Measurements from ENCODE around the gene CCDC40. TPM values are rescaled to one million over a fixed set of nuclear protein-coding genes. Genes with fewer than 3 reads are reported as not detected.
"Not testable (repeated sequence)": the region's sequence is repeated elsewhere in the genome, so short reads cannot be mapped to it uniquely, and the experiment has no call there.

CCDC40 gene
- total RNA-seq, 1 donor from 2014 or later: 2.9 TPM

DNA sequence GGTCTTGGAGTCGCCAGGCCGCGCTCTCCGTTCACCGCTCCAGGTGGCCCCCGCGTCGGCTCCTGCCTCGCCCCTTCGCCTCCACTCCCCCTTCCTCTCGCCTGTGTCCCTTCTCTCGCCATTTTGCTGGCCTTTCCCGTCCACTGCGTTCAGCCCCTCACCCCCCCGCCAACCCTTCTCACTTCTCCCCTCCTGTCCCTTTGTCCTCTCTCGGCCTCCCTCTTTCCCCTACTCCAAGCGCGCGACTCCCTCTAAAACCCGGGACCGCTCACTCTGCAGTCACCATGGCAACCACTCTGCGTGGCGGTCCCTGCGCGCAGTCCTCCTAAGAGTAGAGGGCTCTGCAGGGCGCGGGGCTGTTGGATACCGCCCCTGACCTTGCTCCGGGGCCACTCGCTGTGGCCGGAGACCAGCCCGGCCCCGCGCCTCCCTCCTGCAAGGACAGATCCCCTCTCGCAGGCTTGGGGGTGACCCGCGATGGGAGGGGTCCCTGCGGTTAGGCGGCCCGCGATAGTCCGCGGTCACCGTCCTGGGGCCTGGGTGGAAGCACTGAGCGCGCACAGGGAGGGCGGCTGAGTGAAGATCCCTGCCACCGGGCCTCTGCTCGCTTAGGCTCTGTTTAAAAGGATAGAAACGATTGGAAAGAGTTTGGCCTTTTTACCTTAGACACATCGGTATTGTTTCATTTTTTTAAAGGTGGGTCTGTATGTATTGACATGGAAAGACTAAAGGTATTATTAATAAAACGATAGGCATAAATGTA is 454 bp downstream of the CCDC40 start:
- DNase-seq (ENCODE audit: low spot score): peak; percentile 55

DNA sequence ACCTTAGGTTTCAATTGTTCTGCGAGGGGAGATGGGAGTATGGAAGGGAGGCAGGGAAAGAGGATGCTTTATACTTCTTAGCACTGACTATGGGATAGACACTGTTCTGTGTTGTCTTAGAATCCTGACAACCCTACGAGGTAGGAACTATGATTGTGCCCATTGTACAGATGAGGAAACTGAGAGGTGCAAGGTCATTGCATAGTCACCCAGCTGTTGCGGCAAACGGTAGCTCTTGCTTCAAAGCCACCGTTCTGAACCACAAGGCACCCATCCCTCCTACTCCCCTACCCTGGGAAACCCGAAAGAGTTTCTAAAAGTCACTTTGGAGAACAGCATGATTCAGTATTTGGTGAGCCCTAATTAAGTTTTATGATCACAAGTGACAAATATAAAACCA is 7.5 kb downstream of the CCDC40 start:
- no peak for DNase-seq (ENCODE audit: low spot score)

DNA sequence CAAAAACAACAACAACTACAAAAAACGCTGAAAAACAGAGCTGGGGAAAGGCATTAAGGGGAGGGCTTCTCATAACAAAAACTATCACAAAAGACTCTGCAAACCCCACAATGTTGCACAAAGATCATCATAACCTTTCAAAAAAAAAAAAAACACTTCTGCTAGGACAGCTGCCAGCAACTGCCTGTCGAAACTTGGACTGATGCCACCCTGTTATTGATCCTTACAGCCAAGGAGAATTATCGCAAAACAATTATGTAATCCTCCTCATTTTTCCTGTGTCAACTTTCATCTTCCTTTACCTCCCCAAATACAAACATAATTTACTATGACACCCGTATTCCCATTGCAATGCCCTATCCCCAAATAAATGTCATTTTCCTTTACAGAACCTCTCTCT is 9.3 kb downstream of the CCDC40 start:
- no peak for DNase-seq (ENCODE audit: low spot score)

DNA sequence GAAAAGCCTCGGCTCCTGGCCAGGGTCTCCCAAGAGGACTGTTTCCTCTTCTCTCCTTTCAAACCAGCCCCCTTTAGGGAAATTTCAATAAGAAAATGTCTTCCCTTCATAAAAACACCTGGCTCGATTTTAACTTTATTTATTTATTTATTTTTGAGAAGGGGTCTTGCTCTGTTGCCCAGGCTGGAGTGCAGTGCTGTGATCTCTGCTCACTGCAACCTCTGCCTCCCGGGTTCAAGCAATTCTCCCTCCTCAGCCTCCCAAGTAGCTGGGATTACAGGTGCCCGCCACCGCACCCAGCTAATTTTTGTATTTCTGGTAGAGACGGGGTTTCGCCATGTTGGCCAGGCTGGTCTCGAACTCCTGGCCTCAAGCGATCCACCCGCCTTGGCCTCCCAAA is 10.3 kb downstream of the CCDC40 start:
- DNase-seq (ENCODE audit: low spot score): not testable (repeated sequence)

DNA sequence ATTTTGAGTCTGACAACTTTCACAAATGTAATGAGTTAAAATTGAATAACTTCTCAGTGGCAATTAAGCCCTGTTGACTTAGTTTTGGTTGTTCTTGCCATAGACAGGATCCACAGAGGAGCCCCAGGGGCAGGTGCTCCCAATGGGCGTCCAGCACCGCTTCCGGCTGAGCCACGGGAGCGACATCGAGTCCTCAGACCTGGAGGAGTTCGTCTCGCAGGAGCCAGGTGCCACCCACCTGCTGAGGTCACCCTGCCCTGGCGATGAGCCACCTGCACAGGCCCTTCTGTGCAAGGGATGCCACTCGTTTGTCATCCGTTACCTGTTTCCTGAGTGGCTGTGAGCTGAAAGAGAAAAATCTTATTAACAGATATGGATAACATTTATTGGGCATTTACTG is 10.7 kb downstream of the CCDC40 start:
- no peak for DNase-seq (ENCODE audit: low spot score)

DNA sequence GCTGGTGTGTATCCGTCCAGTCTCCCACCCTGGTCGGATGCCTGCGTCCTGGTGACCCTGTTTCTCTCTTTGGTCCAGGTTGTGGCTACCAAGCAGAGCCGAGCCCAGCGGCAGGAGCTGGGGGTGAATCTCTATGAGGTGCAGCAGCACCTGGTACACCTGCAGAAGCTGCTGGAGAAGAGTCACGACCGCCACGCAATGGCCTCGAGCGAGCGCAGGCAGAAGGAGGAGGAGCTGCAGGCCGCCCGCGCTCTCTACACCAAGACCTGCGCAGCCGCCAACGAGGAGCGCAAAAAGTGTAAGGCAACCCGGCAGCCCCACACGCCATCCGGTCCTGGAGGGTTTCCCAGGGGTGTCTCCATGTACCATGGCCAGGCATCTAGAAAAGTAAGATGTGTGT is 13.5 kb downstream of the CCDC40 start:
- no peak for DNase-seq (ENCODE audit: low spot score)

DNA sequence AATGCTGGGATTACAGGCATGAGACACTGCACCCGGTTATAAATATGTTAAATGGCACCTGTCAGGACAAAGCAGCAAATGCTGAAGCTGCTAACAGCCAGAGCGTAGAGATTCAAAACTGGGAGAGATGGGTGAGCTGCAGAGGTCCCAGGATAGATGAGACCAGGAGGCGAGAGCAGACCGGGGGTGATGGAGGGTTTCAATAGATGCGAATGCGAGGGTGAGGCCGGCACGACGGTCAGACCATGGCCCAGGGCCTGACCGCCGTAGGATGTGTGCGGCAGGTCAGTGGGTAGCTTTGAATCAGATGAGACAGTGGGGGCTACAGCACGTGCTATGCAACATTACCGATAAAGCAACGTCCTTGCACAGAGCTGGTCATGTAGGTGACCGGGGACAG is 14.3 kb downstream of the CCDC40 start:
- no peak for DNase-seq (ENCODE audit: low spot score)

DNA sequence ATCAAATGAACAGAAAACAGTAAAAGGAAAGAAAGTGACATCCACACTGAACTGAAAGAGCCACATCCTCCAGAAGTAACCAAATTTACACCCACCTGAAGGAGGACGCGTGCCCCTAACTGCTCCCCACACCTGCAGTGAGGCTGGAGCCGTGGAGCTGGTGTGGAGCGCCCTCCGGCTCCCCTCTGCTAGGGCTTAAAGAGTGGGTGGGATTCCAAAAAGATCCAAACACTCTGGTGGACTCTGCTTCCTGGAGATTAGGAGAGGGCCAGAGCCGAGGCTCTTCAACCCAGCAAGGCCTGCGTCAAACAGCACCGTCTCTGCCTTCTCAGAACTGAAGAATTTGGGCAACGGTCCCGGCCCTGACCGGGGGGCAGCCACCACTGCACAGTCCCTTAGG is 15.2 kb downstream of the CCDC40 start:
- DNase-seq (ENCODE audit: low spot score): no peak

DNA sequence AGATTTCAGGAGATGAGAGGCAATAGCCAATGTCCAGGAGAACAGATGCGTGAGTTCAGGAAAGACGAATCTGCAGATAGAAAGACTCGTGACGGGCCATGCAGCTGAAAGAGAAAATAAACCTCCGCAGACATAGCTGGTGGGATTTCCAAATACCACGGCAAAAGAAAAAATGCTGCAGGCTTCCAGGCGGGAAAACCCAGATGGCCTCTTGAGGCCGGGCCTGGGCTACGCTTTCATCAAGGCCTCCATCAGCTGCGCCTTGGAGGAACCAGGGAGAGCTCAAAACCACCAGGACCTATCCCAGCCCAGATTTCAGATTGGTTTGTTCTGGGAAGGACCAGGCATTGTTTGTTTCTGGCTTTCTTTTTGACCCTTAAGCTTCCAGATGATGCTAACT is 16.7 kb downstream of the CCDC40 start:
- peak; percentile 25 for DNase-seq (ENCODE audit: low spot score)

DNA sequence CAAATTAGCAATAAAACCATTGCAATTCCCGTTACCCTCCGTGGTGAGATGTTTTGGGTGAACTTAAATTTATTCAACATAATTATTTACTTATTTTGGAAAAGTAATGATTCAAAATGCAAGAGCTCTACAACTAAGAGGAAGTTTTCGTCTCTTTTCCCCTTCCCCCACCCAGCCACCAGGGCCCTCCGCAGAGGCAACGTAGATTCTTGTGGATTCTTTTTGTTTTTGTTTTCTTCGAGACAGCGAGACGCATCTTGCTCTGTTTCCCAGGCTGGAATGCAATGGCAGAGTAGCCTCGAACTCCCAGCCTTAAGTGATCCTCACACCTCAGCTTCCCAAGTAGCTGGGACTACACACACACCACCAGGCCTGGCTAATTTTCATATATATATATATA is 19.2 kb downstream of the CCDC40 start:
- no peak for DNase-seq (ENCODE audit: low spot score)

DNA sequence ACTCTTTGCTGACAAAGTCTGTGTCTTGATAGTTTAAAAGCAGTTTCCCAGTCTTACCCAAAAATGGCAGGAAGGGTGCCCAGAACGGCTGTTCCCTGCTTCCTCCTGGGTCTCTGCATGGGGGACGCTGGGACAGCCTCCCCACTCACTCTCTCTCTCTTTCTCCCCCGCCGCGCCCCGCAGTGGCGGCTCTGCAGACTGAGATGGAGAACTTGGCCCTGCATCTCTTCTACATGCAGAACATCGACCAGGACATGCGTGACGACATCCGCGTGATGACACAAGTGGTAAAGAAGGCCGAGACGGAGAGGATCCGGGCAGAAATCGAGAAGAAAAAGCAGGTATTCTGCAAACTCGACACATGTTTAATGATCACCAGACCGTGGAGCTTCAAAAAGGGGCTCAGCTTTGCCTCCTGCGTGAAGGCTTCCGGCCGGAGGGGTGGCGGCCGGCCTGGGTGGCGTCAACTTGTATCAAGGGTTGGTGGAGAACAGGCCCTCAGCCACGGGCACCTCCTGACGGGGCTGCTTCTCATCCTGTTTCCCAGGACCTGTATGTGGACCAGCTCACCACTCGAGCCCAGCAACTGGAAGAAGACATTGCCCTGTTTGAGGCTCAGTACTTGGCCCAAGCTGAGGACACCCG is 22.0 kb downstream of the CCDC40 start:
- no peak for DNase-seq (ENCODE audit: low spot score)

DNA sequence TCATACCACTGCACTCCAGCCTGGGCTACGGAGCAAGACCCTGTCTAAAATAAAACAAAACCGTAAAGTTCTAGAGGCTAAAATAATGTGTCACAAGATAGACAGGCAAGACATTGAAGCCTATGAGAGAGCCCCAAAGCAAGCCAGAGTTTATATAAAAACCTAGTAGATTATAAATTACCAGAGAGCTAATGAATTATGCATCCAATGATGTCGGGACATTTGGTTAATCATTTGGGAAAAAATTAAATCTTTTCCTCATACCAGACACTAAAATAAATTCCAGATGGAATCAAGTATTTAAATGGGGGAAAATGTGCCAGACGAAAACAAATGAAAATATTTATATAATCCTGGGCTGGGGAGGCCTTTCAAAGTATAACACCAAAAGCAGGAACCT is 24.2 kb downstream of the CCDC40 start:
- no peak for DNase-seq (ENCODE audit: low spot score)

DNA sequence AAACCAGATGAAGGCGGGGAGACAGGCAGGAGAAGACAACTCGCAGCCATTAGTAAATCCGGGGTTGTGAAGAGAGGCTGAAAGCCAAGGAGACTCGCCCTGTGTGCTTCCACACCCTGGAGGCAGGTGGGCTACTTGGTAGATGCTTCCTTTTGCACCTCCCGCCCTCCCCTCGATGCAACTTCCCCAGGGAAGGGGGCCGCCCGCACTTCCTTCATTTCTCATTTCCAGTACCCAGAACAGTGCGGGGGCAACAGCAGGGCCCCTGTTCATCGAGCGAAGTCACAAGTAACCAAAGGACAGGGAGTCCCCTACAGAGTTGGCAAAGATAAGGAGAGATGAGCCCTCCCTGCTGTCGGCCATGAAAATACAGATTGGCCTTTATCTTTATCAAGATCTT is 25.0 kb downstream of the CCDC40 start:
- no peak for DNase-seq (ENCODE audit: low spot score)

DNA sequence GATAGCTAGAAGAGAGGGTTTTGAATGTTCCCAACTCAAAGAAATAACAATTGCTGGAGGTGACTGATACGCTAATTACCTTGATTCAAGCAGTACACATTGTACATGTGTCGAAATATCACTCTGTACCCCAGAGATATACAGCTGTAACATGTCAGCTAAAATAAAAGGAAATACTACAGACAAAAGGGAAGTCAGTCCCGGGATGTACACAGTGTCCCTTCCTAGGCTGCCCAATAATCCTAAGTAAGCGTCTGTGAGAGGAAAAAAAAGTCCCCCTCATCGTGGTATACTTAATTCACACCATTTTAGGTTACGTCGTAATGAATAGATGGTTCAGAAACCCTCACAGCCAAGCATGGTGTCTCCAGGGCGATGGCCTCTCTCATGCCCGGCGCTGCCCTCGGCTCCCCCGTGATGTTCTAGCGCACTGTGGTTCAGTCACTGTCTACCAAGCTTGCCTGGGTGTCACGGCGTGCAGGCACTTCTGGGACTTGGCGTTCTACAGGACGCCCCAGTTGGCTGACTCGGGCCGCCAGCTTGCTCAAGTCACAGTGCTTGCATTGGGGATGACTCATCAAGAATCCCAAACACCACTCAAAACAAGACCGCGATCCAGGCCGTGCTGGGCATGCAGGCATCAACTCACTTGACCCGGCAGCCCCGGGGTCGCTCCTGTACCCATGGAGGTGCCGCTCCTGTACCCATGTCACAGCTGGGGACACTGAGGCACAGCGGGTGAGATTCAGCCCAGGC is 27.6 kb downstream of the CCDC40 start:
- no peak for DNase-seq (ENCODE audit: low spot score)

DNA sequence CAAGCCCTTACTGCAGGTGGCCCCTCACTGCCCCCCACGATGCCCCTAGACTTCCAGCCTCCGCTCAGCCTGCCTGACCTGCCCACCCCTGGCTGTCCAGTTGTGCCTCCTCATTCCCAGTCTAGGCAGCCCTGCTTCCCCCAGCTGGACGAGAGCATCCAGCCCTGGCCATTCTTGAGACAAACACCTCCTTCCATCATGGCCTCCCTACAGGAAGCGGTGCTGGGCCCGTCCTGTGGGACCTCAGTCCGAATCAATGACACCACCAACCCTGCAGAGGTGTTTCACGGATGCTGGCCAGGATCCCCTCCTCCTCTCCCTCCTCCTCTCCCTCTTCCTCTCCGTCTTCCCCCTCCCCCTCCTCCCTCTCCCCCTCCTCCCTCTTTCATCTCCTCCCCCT is 28.3 kb downstream of the CCDC40 start:
- DNase-seq (ENCODE audit: low spot score): no peak

DNA sequence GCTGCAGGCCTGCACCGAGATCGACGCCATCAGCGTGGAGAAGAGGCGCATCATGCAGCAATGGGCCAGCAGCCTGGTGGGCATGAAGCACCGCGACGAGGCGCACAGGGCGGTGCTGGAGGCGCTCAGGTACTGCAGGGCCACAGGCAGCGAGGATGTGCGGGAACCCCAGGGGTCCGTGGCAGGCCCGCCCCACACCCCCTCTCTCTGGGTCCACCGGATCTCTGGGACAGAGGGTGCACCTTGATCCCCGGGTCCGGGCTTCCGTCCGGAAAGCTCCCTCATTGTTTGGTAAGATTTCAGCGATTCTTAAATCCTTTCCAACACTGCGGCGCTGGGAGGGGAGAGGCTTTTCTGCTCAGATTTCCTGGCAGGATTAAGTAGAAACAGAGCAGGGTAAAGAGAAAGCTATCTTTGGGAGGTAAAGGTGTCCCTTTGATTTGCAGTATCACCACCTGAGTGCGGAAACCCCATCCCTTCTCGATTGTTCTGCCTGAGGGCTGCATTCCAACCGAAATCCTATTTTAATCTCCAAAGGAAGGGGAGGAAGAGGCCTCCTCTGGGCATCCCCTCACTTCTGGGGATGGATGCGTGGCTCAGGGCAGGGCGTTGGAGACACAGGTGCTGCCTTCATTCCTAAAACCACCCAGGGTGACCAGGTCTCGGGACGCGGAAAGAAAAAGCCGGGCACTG is 29.2 kb downstream of the CCDC40 start:
- no peak for DNase-seq (ENCODE audit: low spot score)

DNA sequence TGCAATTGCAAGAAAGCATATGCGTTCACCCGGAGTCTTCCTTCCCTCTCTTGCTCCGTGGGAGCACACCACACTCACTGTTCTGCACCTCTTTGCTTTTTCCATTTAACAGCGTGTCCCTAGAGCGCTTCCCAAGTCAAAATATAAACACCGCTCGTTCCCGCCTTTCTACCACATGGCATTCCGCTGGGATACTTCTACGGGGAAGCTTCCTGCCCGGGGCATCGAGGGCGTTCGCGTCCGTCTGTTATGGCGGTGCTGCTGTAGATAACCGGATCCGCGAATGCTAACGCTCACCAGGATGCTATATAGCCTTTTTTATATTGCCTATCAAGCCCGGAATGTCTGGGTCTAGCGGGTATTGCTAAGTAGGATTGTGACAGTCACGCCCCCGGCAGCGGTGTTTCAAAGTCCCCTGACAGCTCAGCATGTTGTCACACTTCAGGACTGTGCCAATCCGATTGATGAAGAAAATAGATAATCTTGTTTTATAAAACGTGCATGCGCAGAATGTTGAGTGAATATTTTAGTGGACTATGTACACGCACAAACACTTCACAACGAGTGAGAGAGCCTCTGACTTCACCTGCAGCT is 31.0 kb downstream of the CCDC40 start:
- no peak for DNase-seq (ENCODE audit: low spot score)

DNA sequence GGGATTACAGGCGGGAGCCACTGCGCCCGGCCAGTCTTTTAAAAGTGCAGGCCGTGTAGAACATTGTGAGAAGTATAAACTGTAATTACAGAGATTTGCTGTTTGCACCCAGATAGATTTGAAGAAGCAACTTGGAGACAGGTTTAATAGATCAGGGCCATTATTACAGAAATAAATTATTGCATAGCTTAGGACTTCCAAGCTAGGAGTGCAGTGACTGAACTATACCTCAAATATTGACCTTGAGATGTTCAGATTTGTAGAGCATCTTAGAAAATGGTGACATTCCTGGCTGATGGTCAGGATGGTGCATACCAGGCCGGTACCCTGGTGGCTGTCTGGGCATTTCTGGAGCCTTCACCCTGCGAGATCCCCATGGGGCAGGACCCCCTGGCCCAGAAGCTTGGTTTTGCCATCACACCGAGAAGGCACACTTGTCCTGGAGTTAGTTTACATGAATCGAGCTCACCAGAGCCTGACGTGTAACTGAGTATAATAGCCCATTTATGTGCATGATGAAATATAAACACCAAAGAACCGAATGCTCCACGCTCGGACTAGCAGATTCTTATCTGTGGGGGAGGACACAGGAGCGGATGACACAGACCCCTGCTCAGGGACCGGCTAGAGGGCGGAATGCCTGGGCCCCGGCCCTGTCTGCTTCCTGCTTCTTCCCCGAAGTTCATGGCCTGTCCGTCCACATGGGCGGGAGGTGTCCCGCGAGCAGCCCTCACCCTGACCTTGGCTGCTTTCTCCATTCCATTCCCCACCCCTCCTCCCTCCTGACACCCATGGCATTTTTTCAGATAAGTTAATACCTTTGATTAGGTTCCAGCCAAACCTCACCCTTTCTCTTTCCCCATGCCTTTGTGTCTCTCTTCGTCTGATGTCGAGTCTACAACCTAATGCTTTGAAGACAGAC is 32.1 kb downstream of the CCDC40 start:
- peak; percentile 17 for DNase-seq (ENCODE audit: low spot score)

DNA sequence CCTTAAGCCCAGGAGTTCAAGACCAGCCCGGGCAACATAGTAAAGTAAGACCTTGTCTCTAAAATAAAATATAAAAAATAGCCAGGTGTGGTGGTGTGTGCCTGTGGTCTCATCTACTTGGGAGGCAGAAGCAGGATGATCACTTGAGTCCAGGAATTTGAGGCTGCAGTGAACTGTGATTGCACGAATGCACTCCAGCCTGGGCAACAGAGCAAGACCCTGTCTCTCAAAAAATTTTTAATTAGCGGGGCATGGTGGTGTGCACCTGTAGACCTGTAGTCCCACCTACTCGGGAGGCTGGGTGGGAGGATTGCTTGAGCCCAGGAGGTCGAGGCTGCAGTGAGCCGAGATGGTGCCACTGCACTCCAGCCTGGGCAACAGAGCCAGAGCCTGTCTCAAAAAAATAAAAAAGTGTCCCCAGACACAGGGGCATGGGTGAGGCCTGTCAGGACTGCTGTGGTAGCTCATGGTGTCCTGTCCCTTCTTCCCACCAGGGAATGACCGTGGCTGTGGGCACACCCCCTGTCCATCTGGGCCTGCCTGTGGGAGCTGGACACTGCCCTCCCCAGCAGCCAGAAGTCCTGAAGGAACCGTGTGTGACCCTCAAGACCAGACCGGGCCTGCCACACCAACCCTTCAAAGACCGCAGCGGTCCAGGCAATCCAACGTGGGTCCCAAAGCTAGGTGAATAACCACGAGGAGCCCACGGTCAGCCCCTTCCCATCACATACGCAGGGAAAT is 34.1 kb downstream of the CCDC40 start:
- DNase-seq (ENCODE audit: low spot score): no peak

Data from umbilical cord (tissue), 2 donors.